ENCODE data around the gene CLPSL2.

The CLPSL2 gene

GRCh38 chr6:35786810-35787209 lies 10.4 kb downstream of the CLPSL2 start:
- no peaks in the 10 kb centered on the region for H3K4me1 ChIP-seq (ENCODE audit: control insufficient read depth, insufficient read depth, low read length)
- no peak overlapping the region for H3K4me3 ChIP-seq (ENCODE audit: insufficient read depth, low read depth, low read length)
- no peaks in the 10 kb centered on the region for H3K36me3 ChIP-seq (ENCODE audit: control insufficient read depth, insufficient read depth, low read length)
- no peaks in the 10 kb centered on the region for H3K27me3 ChIP-seq (ENCODE audit: control insufficient read depth, insufficient read depth, low read length, poor library complexity, severe bottlenecking)
- WGBS, 2 experiments, result 93 to 94% methylated on average over 25 of the region's 25 CpGs
- H3K27ac ChIP-seq (ENCODE audit: insufficient read depth, low read depth, low read length, poor library complexity, severe bottlenecking), result no peak overlapping the region
- H3K9me3 ChIP-seq (ENCODE audit: control insufficient read depth, low read length), result no peaks in the 10 kb centered on the region

GRCh38 chr6:35787266-35788218 lies 11.1 kb downstream of the CLPSL2 start:
- no peaks in the 10 kb centered on the region for H3K27me3 ChIP-seq (ENCODE audit: control insufficient read depth, insufficient read depth, low read length, poor library complexity, severe bottlenecking)
- 94% methylated on average over 13 of the region's 13 CpGs for WGBS, 2 experiments
- no peaks in the 10 kb centered on the region for H3K4me1 ChIP-seq (ENCODE audit: control insufficient read depth, insufficient read depth, low read length)
- H3K36me3 ChIP-seq (ENCODE audit: control insufficient read depth, insufficient read depth, low read length), result no peaks in the 10 kb centered on the region
- H3K27ac ChIP-seq (ENCODE audit: insufficient read depth, low read depth, low read length, poor library complexity, severe bottlenecking), result no peak overlapping the region
- H3K9me3 ChIP-seq (ENCODE audit: control insufficient read depth, low read length), result no peaks in the 10 kb centered on the region
- no peak overlapping the region for H3K4me3 ChIP-seq (ENCODE audit: insufficient read depth, low read depth, low read length)

GRCh38 chr6:35788423-35788982 lies 12.1 kb downstream of the CLPSL2 start:
- Histone ChIP-seq H3K27me3 (ENCODE audit: control insufficient read depth, insufficient read depth, low read length, poor library complexity, severe bottlenecking) (no peaks in the 10 kb centered on the region), H3K27ac (ENCODE audit: insufficient read depth, low read depth, low read length, poor library complexity, severe bottlenecking) (no peak overlapping the region), H3K9me3 (ENCODE audit: control insufficient read depth, low read length) (no peaks in the 10 kb centered on the region), H3K36me3 (ENCODE audit: control insufficient read depth, insufficient read depth, low read length) (no peaks in the 10 kb centered on the region), H3K4me1 (ENCODE audit: control insufficient read depth, insufficient read depth, low read length) (no peaks in the 10 kb centered on the region), H3K4me3 (ENCODE audit: insufficient read depth, low read depth, low read length) (no peak overlapping the region)
- WGBS, 2 experiments, result 77 to 80% methylated on average over 4 of the region's 4 CpGs

- WGBS, 2 experiments, result 90 to 92% methylated on average over 5 of the region's 5 CpGs
- Histone ChIP-seq H3K36me3 (ENCODE audit: control insufficient read depth, insufficient read depth, low read length) (no peaks in the 10 kb centered on the region), H3K27ac (ENCODE audit: insufficient read depth, low read depth, low read length, poor library complexity, severe bottlenecking) (no peak overlapping the region), H3K4me3 (ENCODE audit: insufficient read depth, low read depth, low read length) (no peak overlapping the region), H3K27me3 (ENCODE audit: control insufficient read depth, insufficient read depth, low read length, poor library complexity, severe bottlenecking) (no peaks in the 10 kb centered on the region), H3K9me3 (ENCODE audit: control insufficient read depth, low read length) (no peaks in the 10 kb centered on the region), H3K4me1 (ENCODE audit: control insufficient read depth, insufficient read depth, low read length) (no peaks in the 10 kb centered on the region)
Measured at GRCh38 chr6:35790683-35791082, 14.3 kb downstream of the CLPSL2 start.

- WGBS, 2 experiments, result 95 to 96% methylated on average over 17 of the region's 17 CpGs
- H3K4me3 ChIP-seq (ENCODE audit: insufficient read depth, low read depth, low read length), result no peak overlapping the region
- H3K27ac ChIP-seq (ENCODE audit: insufficient read depth, low read depth, low read length, poor library complexity, severe bottlenecking), result no peak overlapping the region
- H3K4me1 ChIP-seq (ENCODE audit: control insufficient read depth, insufficient read depth, low read length), result no peaks in the 10 kb centered on the region
- no peaks in the 10 kb centered on the region for H3K9me3 ChIP-seq (ENCODE audit: control insufficient read depth, low read length)
- no peaks in the 10 kb centered on the region for H3K36me3 ChIP-seq (ENCODE audit: control insufficient read depth, insufficient read depth, low read length)
- H3K27me3 ChIP-seq (ENCODE audit: control insufficient read depth, insufficient read depth, low read length, poor library complexity, severe bottlenecking), result no peaks in the 10 kb centered on the region
Measured at GRCh38 chr6:35794536-35795452, 18.4 kb downstream of the CLPSL2 start.

- Histone ChIP-seq H3K36me3 (ENCODE audit: control insufficient read depth, insufficient read depth, low read length) (no peaks in the 10 kb centered on the region), H3K4me3 (ENCODE audit: insufficient read depth, low read depth, low read length) (no peak overlapping the region), H3K27ac (ENCODE audit: insufficient read depth, low read depth, low read length, poor library complexity, severe bottlenecking) (no peak overlapping the region), H3K9me3 (ENCODE audit: control insufficient read depth, low read length) (no peaks in the 10 kb centered on the region), H3K4me1 (ENCODE audit: control insufficient read depth, insufficient read depth, low read length) (no peaks in the 10 kb centered on the region), H3K27me3 (ENCODE audit: control insufficient read depth, insufficient read depth, low read length, poor library complexity, severe bottlenecking) (no peaks in the 10 kb centered on the region)
- WGBS, 2 experiments, result 92 to 95% methylated on average over 11 of the region's 11 CpGs
Measured at GRCh38 chr6:35795453-35796071, 19.2 kb downstream of the CLPSL2 start.

- Histone ChIP-seq H3K4me3 (ENCODE audit: insufficient read depth, low read depth, low read length) (no peak overlapping the region), H3K4me1 (ENCODE audit: control insufficient read depth, insufficient read depth, low read length) (no peaks in the 10 kb centered on the region), H3K27me3 (ENCODE audit: control insufficient read depth, insufficient read depth, low read length, poor library complexity, severe bottlenecking) (no peaks in the 10 kb centered on the region)
Measured at GRCh38 chr6:35796236-35796635, 19.8 kb downstream of the CLPSL2 start.

GRCh38 chr6:35797837-35798526 lies 21.6 kb downstream of the CLPSL2 start:
- no peaks in the 10 kb centered on the region for H3K4me1 ChIP-seq (ENCODE audit: control insufficient read depth, insufficient read depth, low read length)
- WGBS, 2 experiments, result 78 to 81% methylated on average over 8 of the region's 8 CpGs
- no peak overlapping the region for H3K4me3 ChIP-seq (ENCODE audit: insufficient read depth, low read depth, low read length)
- no peak overlapping the region for H3K27ac ChIP-seq (ENCODE audit: insufficient read depth, low read depth, low read length, poor library complexity, severe bottlenecking)
- no peaks in the 10 kb centered on the region for H3K27me3 ChIP-seq (ENCODE audit: control insufficient read depth, insufficient read depth, low read length, poor library complexity, severe bottlenecking)
- H3K9me3 ChIP-seq (ENCODE audit: control insufficient read depth, low read length), result no peaks in the 10 kb centered on the region
- no peaks in the 10 kb centered on the region for H3K36me3 ChIP-seq (ENCODE audit: control insufficient read depth, insufficient read depth, low read length)

More at GRCh38 chr6:35796236-35796635, 19.8 kb downstream of the CLPSL2 start:
- no peak overlapping the region for H3K27ac ChIP-seq (ENCODE audit: insufficient read depth, low read depth, low read length, poor library complexity, severe bottlenecking)
- 93 to 95% methylated on average over 4 of the region's 4 CpGs for WGBS, 2 experiments
- H3K9me3 ChIP-seq (ENCODE audit: control insufficient read depth, low read length), result no peaks in the 10 kb centered on the region
- H3K36me3 ChIP-seq (ENCODE audit: control insufficient read depth, insufficient read depth, low read length), result no peaks in the 10 kb centered on the region

- Histone ChIP-seq H3K27me3 (ENCODE audit: control insufficient read depth, insufficient read depth, low read length, poor library complexity, severe bottlenecking) (no peaks in the 10 kb centered on the region), H3K27ac (ENCODE audit: insufficient read depth, low read depth, low read length, poor library complexity, severe bottlenecking) (no peak overlapping the region), H3K4me1 (ENCODE audit: control insufficient read depth, insufficient read depth, low read length) (no peaks in the 10 kb centered on the region), H3K4me3 (ENCODE audit: insufficient read depth, low read depth, low read length) (no peak overlapping the region), H3K36me3 (ENCODE audit: control insufficient read depth, insufficient read depth, low read length) (no peaks in the 10 kb centered on the region), H3K9me3 (ENCODE audit: control insufficient read depth, low read length) (no peaks in the 10 kb centered on the region)
- WGBS, 2 experiments, result 88 to 94% methylated on average over 5 of the region's 5 CpGs
Measured at GRCh38 chr6:35798706-35799105, 22.3 kb downstream of the CLPSL2 start.

All from ectodermal cell (in vitro differentiated cells).